Measurements from ENCODE around the gene MAEL.

DNA sequence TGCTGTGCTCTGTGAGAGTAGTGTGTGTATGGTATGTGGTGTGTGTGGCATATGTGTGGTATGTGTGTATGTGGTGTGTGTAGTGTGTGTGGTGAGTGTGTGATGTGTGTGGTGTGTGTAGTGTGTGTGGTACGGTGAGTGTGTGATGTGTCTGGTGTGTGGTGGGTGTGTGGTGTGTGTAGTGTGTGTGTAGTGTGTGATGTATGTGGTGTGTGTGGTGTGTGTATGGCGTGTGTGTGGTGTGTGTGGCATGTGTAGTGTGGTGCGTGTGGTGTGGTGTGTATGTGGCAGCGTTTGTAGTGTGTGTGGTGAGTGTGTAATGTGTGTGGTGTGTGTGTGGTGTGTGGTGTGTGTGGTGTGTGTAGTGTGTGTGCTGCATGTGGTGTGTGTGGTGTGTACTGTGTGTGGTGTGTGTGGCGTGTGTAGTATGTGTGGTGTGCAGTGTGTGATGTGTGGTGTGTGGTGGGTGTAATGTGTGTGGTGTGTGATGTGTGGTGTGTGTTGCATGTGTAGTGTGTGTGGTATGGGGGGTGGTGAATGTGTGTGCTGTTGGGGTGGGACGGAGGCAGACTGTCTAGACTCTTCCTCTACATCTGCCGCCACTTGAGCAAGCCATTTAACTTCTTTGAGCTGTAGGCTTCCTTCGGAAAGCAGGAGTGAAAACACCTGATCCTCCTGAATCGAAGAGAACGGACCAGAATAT, 67.6 kb downstream of the MAEL start:
- TF ChIP-seq POLR2AphosphoS5 (IDR thresholded peaks at IDR 0.05; ENCODE audit: low read depth, low read length) = no peak
- TF ChIP-seq, protein P1, sequence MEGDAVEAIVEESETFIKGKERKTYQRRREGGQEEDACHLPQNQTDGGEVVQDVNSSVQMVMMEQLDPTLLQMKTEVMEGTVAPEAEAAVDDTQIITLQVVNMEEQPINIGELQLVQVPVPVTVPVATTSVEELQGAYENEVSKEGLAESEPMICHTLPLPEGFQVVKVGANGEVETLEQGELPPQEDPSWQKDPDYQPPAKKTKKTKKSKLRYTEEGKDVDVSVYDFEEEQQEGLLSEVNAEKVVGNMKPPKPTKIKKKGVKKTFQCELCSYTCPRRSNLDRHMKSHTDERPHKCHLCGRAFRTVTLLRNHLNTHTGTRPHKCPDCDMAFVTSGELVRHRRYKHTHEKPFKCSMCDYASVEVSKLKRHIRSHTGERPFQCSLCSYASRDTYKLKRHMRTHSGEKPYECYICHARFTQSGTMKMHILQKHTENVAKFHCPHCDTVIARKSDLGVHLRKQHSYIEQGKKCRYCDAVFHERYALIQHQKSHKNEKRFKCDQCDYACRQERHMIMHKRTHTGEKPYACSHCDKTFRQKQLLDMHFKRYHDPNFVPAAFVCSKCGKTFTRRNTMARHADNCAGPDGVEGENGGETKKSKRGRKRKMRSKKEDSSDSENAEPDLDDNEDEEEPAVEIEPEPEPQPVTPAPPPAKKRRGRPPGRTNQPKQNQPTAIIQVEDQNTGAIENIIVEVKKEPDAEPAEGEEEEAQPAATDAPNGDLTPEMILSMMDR (IDR thresholded peaks at IDR 0.05) = no peak
- TF ChIP-seq, protein P2, sequence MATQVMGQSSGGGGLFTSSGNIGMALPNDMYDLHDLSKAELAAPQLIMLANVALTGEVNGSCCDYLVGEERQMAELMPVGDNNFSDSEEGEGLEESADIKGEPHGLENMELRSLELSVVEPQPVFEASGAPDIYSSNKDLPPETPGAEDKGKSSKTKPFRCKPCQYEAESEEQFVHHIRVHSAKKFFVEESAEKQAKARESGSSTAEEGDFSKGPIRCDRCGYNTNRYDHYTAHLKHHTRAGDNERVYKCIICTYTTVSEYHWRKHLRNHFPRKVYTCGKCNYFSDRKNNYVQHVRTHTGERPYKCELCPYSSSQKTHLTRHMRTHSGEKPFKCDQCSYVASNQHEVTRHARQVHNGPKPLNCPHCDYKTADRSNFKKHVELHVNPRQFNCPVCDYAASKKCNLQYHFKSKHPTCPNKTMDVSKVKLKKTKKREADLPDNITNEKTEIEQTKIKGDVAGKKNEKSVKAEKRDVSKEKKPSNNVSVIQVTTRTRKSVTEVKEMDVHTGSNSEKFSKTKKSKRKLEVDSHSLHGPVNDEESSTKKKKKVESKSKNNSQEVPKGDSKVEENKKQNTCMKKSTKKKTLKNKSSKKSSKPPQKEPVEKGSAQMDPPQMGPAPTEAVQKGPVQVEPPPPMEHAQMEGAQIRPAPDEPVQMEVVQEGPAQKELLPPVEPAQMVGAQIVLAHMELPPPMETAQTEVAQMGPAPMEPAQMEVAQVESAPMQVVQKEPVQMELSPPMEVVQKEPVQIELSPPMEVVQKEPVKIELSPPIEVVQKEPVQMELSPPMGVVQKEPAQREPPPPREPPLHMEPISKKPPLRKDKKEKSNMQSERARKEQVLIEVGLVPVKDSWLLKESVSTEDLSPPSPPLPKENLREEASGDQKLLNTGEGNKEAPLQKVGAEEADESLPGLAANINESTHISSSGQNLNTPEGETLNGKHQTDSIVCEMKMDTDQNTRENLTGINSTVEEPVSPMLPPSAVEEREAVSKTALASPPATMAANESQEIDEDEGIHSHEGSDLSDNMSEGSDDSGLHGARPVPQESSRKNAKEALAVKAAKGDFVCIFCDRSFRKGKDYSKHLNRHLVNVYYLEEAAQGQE (IDR thresholded peaks at IDR 0.05; ENCODE audit: insufficient read depth in 1 of 2, low read depth in 2 of 2, low read length in 1 of 2) = no peak
- no peak for TF ChIP-seq SIN3A (IDR thresholded peaks at IDR 0.05; ENCODE audit: borderline replicate concordance, insufficient read depth, low read depth, low read length)
- no peak for TF ChIP-seq TCF7L2 (IDR thresholded peaks at IDR 0.05; ENCODE audit: low read depth, low read length)

Data from Panc1 (cell line).